Lower leg skin (tissue), 3 donors: ENCODE measurements around the gene WIPF2.

ENCODE experiments used
- CTCF ChIP-seq, 3 donors: fragments of 450-650 bp; IDR thresholded peaks; one replicate each; pipeline ENCODE4 v1.5.1; 2016; ENCODE audit warnings: antibody characterized with exemption in 3 of 3, mild to moderate bottlenecking in 3 of 3, moderate library complexity in 2 of 3
- POLR2A ChIP-seq, 2 donors: fragments of 450-650 bp; IDR thresholded peaks; one replicate each; pipeline ENCODE4 v1.6.1; 2016 to 2017; ENCODE audit warnings: antibody characterized with exemption in 2 of 2, mild to moderate bottlenecking in 1 of 2, moderate library complexity in 1 of 2

DNA sequence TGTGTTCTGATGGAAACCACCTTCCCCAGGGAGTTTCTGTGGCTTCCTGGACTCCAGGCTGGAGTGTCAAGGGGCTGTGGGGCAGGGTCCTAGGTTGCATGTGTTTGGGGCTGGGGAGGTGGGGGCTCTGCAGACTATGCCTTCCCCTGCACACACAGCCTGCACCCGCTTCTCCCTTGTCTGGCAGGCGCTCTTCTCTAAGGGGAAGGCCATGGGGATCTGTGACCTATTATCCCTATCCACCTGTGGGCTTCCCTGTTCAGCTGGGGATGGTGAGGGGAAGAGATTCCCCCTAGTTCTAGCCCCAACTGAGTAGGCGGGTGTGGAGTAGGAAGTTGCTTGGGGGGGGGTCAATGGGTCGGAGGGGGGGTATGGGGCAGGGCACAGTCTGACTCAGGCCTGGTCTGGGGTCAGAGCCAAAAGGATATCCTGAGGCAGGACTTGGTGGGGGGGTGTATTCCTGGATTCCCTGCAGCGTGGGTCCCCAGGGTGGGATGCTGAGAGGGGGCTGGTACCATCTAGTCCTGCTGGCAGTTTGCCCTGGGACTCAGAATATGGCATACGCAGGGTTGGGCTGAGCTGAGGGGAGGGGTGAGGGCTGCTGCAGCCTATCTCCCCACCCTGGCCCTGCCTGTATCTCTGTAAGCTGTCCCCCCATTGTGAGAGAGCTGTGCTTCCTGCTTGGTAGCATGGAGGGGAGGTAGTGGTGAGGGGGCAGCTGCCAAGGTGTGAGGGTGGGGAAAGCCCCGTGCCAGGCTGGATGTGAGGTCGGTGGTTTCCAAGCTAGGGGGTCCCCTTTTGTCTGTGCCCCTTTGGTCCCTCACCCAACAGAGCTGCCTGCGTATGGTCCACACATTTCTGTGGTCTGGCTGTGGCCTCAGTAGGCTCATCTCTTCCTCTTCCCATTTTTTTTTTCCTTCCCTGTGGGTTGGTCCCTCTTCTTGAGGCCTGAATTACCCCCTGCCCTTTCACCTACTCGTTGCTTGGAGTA is 104.6 kb downstream of the WIPF2 start:
- TF ChIP-seq CTCF (IDR thresholded peaks at IDR 0.05) = no peak
- TF ChIP-seq POLR2A (IDR thresholded peaks at IDR 0.05) = no peak
